Dermis microvascular lymphatic vessel endothelial cell (primary cell): ENCODE data around the gene RANBP9. TPM values are rescaled to one million over a fixed set of nuclear protein-coding genes. Genes with fewer than 3 reads are reported as not detected.
A peak's percentile ranks its signal among the peaks of the same experiment; 100 is the strongest.

Experiments used
- DNase-seq, 2 donors: peaks; one replicate each; pipeline versions ENCODE4 v3.0.0 to v3.0.0-alpha.2; 2010; ENCODE audit warnings: low read depth in 2 of 2
- total RNA-seq: library from RNA; depleted of rRNA; stranded (reverse); fragments of >200 nt; gene quantifications from 2 replicates; pipeline ENCODE4 v1.2.1, GENCODE V29; 2014

RANBP9 gene
- total RNA-seq, 1 donor from 2014 or later = 20.4 TPM

GRCh38 chr6:13710552-13711323, 897 bp downstream of the RANBP9 start:
- peak in 1 of 2 donors; percentile 57 for DNase-seq

GRCh38 chr6:13709689-13710551, 1.7 kb downstream of the RANBP9 start:
- peak in 1 of 2 donors; percentile 72 for DNase-seq

DNA sequence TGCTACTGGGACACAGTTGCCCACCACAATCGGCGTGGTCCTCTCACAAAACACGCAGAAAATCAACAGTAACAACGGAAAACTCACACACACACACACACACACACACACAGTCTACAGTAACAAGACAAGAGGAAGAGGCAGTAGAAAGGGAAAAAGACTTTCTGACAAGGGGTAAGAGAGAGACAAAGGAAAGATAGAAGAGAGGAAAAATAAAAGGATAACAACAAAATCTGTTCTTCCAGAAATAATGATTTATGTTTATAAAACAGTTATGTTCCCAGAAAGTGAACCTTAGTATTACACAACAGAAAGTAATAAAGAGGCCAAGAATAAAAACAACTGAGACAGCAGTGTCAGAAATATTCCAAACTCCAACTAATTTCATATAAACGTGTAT, 2.9 kb downstream of the RANBP9 start:
- DNase-seq = peak in 1 of 2 donors; percentile 57

DNA sequence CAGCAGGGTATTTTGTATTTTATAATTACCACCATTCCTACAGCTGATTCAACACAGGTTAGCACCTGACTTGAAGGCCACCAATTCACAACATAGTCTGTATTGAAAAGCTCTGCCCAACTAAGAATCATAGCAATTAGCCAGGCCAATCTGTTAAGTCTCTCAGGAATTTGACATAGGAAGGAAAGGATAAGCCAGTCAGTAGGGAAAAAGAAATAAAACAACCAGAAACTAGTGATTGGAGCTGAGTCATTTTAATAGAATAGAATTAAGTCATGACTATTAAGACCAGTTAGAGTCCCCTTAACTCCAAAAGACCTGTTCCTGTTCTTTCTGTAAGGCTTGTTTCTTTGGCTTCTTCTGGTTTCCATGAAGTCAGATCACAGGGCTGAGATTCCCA, 8.1 kb downstream of the RANBP9 start:
- DNase-seq = peak in 1 of 2 donors; percentile 42

- DNase-seq = no peak
Observed at GRCh38 chr6:13702809-13703302, 8.8 kb downstream of the RANBP9 start.

- no peak for DNase-seq
Observed at GRCh38 chr6:13700232-13700631, 11.4 kb downstream of the RANBP9 start.

- DNase-seq = no peak
Observed at GRCh38 chr6:13698715-13699114, 12.9 kb downstream of the RANBP9 start.

GRCh38 chr6:13697857-13698256, 13.8 kb downstream of the RANBP9 start:
- DNase-seq = no peak

DNA sequence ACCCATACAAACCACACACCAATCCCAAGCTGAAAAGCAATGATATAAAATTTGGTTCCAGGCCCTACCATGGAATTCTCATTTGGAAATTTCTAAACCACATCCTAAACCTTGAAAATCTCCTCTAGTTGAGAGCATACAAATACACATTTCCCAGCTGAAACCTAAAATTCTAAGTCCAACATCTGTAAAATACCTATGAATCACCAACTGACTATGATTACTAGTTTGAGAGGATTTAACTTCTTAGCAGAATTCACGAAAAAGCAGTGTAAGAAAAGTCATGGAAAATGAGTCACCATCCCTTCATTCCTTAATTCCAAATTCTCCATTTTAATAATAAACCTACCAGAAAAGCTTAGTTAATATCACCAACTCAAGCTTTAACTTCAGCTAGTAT, 15.4 kb downstream of the RANBP9 start:
- DNase-seq = no peak

DNA sequence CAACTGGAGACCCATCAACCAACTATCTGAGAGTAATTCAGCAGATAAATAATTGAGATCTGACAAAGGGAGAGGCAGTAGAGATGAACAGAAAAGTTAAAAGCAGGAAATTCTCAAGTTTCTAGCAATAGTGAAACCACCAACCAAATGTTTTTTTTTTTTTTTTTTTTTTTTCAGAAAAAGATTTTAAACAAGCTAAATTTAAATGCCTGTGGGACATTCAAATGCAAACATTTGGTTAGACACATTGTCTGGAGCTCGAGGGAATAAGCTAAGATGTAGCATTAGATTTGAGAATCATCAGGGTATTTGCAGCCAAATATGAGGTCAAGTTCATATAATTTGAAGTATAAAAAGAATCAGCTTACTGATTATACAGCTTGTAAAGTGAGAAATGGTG, 16.4 kb downstream of the RANBP9 start:
- no peak for DNase-seq

DNA sequence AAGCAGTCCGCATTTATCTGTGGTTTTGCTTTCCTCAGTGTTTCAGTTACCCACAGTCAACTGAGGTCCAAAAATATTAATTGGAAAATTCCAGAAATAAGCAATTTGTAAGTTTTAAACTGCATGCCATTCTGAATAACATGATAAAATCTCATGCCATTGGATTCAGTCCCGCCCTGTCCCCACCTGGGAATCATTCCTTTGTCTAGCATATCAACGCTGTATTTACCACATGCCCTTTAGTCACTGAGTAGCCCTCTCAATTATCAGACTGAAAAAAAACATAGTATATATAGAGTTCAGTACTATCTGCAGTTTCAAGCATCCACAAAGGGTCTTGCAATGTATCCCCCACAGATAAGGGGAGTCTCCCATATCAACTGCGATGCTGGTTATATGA, 17.1 kb downstream of the RANBP9 start:
- DNase-seq = no peak

DNA sequence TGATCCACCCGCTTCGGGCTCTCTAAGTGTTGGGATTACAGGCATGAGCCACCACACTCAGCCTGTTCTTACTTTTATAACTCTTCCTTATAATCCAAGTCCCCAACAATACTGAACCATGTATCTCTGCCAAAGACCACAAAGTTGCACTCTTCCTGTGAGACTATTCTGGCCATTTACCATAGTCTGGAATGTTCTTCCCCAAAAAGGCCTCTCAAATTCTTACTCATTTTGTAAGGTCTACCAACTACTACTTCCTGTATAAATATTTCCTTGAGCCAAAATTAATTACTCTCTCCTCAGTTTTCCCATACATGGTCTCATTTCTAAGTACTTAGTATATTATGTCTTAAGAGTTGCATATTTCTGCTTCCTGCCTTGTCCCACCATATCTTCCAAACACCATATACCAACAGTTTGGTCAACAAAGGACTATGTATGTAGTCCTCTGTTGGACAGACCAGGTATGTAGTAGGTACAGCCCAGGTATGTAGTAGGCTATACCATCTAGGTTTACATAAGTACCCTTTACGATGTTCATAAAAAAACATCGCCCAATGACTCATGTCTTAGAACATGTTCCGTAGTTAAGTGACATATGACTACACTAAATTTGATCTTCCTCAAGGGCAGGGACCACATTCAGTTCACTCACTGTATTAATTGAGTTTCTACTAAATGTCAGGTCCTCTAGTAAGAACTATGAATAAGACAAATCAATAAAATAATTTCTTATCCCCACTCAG, 22.0 kb downstream of the RANBP9 start:
- DNase-seq = peak in 1 of 2 donors; percentile 9

- no peak for DNase-seq
Observed at GRCh38 chr6:13688692-13689196, 22.9 kb downstream of the RANBP9 start.

- DNase-seq = no peak
Observed at GRCh38 chr6:13687917-13688351, 23.7 kb downstream of the RANBP9 start.

DNA sequence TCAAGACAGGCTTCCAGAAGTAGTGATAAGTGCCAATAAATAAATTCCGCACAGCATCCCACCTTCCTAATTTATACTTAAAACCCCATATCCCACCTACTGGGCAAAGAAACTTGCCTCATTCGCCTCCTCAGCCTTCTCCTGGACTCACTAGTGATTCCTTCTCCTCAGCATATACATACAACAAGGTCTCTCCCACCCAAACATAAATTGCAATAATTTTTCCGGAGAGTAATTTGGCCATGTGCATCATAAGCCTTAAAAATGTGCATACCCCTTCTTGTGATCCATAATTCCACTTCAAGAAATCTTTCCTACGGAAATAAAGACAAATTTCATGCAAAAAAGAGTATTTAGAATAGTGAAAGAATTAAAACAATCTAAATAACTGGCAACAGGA, 26.8 kb downstream of the RANBP9 start:
- DNase-seq = no peak

DNA sequence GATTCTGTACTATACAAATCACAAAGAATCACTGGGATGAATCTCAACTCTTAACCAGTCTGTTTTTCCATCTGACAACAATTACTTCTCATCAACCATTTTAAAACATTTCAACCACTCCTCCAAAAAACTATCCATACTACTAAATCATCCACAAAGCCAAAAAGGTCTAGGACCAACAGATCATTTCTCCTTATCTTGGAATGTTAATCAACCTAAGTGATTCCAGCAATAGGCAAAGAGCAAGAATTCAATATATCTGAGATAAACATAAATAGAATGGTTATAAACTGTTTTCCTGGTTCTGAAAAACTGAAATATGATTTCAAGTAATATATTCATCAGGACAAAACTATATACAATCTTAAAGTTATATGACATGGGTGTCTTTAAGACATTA, 28.6 kb downstream of the RANBP9 start:
- DNase-seq = no peak

DNA sequence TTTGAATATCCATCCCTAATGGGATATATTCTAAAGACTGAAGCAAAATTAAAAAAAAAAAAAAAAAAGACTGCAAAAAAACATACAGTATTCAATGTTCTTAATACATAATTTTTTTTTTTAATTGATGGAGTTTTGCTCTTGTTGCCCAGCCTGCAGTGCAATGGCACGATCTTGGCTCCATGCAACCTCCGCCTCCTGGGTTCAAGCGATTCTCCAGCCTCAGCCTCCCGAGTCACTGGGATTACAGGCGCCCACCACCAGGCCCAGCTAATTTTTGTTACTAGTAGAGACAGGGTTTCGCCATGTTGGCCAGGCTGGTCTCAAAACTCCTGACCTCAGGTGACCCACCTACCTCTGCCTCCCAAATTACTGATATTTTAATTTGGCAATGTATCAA, 29.3 kb downstream of the RANBP9 start:
- DNase-seq = no peak

DNA sequence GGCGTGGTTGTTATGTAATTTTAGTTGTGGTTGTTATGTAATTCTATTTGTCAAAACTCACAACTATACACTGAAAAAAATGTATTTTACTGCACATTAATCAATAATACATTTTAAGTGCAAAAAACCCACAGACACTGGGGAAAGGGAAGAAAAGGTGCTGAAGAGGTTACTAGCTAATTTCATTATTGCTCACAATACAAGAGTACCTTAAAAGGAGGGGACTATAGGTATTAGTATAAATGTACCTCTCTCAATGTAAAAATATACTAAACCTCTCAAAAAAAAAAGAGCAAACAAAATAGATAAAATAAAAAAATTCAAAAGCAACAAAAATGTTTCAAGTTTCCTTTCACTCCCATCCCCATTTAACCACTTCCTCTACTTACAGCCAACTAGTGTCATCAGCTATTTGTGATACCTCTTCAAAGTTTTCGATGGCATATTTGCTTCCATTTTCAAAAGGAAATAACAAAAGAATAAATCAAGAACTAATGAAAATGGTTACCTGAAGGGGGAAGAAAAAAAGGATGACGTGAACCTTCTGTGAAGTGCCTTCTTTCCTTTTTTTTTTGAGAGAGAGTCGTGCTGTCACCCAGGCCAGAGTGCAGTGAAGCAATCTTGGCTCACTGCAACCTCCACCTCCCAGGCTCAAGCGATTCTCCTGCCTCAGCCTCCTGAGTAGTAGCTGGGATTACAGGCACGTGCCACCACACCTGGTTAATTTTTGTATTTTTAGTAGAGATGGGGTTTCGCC, 30.2 kb downstream of the RANBP9 start:
- DNase-seq = no peak

- DNase-seq = no peak
Observed at GRCh38 chr6:13680448-13680968, 31.1 kb downstream of the RANBP9 start.

DNA sequence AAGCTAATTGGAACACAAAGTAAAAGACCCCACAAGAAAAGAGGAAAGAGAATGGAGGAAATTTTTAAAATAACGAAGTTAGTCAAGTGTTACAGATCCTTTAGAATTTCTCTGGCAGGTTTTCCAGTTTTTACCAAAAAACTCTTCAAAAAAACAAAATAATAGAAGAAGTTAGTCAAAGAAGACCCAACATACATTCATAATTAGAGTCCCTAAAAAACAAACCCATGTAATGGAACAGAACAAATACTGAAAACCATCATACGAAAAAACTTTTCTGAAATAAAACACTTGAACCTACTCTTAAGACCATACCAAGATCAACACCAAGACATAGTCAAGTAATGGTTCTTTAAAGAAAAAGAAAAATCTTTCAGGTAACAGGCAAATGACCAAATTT, 31.6 kb downstream of the RANBP9 start:
- no peak for DNase-seq
